Gastrocnemius medialis (tissue), 4 donors: ENCODE measurements around the gene TOM1.

ENCODE experiments used
- POLR2A ChIP-seq, 2 donors: fragments of 450-650 bp; IDR thresholded peaks; one replicate each; pipeline ENCODE4 v1.6.1; 2017; ENCODE audit warnings: antibody characterized with exemption in 2 of 2, mild to moderate bottlenecking in 2 of 2, moderate library complexity in 2 of 2
- TF ChIP-seq, protein P1 (sequence below), 5 experiments: fragments of 450-650 bp in 3 of 5; fragments of 200-600 bp in 2 of 5; sonication (generic) in 2 of 5; IDR thresholded peaks in 4 of 5; conservative IDR thresholded peaks in 1 of 5; 1 replicate in 4 of 5; 2 replicates in 1 of 5; pipeline ENCODE4 v1.5.1; 2016 to 2019; ENCODE audit warnings: antibody characterized with exemption in 5 of 5, mild to moderate bottlenecking in 3 of 5, moderate library complexity in 3 of 5

GRCh38 chr22:35325209-35325608 is 25.5 kb downstream of the TOM1 start:
- TF ChIP-seq, protein P1, sequence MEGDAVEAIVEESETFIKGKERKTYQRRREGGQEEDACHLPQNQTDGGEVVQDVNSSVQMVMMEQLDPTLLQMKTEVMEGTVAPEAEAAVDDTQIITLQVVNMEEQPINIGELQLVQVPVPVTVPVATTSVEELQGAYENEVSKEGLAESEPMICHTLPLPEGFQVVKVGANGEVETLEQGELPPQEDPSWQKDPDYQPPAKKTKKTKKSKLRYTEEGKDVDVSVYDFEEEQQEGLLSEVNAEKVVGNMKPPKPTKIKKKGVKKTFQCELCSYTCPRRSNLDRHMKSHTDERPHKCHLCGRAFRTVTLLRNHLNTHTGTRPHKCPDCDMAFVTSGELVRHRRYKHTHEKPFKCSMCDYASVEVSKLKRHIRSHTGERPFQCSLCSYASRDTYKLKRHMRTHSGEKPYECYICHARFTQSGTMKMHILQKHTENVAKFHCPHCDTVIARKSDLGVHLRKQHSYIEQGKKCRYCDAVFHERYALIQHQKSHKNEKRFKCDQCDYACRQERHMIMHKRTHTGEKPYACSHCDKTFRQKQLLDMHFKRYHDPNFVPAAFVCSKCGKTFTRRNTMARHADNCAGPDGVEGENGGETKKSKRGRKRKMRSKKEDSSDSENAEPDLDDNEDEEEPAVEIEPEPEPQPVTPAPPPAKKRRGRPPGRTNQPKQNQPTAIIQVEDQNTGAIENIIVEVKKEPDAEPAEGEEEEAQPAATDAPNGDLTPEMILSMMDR (IDR thresholded peaks at IDR 0.05 in 4 of 5, conservative IDR thresholded peaks at IDR 0.05 in 1 of 5) = no peak
- TF ChIP-seq POLR2A (IDR thresholded peaks at IDR 0.05) = no peak
